Cardiac fibroblast (primary cell): ENCODE measurements around the gene PPIH.
"Not testable (repeated sequence)": the region's sequence is repeated elsewhere in the genome, so short reads cannot be mapped to it uniquely, and the experiment has no call there.

Experiments
- DNase-seq, 2 donors: peaks; one replicate each; pipeline versions ENCODE4 v3.0.0 to v3.0.0-alpha.2; 2010; ENCODE audit warnings: low read depth in 2 of 2
- H3K4me3 ChIP-seq, 2 donors: replicated peaks in 1 of 2; 1 replicate in 1 of 2; 2 replicates in 1 of 2; pipeline ENCODE4 v1.5.1; 2011; ENCODE audit warnings: low read depth in 2 of 2, low read length in 2 of 2, mild to moderate bottlenecking in 2 of 2, moderate library complexity in 1 of 2
- TF ChIP-seq, protein P1 (sequence below): IDR thresholded peaks from one replicate; pipeline ENCODE4 v1.5.1; 2011; ENCODE audit warnings: low read depth, mild to moderate bottlenecking, low read length, inconsistent platforms

PPIH gene

DNA sequence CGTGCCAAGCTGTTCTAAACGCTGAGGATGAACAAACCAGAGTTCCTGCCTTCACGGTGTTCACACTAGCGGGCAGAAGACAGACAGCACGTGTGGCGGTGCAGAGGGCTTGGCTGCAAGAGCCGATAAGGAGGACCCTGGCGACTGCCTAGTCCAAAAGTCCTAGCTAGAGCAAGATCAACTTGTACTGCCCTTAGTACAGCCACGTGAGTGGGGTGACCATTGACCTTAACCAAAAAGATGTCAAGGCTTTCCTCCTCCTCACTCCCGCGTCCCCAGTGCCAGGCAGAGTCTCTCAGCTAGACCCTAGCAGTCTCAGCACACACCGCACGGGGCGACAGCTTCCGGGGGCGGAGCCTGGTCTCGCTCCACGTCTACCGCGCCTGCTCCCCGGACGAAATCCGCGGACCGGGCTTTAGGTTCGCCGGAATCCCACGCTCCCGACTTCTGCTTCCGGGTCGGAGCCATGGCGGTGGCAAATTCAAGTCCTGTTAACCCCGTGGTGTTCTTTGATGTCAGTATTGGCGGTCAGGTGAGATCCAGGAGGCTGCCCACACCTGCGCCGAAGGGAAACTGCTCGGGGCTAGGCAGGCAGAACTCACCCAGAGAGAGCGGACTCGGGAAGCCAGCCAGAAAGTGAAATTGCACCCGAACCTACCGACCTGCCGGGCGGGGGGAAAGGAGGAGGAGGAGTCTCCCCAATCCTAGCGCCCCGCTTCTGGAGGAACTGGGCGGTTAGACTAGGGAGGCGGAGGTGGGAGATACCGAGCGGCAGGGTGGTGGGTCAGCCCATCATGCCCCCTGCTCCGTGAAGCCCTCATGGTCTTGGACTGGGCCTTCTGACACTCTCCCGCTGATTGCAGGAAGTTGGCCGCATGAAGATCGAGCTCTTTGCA is at the start of gene PPIH:
Gene PPIH (plus strand): TSS at position 443 of the 896 bp plus-strand sequence. CDS start 24 bp downstream, at position 467.
- TF ChIP-seq, protein P1, sequence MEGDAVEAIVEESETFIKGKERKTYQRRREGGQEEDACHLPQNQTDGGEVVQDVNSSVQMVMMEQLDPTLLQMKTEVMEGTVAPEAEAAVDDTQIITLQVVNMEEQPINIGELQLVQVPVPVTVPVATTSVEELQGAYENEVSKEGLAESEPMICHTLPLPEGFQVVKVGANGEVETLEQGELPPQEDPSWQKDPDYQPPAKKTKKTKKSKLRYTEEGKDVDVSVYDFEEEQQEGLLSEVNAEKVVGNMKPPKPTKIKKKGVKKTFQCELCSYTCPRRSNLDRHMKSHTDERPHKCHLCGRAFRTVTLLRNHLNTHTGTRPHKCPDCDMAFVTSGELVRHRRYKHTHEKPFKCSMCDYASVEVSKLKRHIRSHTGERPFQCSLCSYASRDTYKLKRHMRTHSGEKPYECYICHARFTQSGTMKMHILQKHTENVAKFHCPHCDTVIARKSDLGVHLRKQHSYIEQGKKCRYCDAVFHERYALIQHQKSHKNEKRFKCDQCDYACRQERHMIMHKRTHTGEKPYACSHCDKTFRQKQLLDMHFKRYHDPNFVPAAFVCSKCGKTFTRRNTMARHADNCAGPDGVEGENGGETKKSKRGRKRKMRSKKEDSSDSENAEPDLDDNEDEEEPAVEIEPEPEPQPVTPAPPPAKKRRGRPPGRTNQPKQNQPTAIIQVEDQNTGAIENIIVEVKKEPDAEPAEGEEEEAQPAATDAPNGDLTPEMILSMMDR: peak; percentile 30
- DNase-seq: peak; percentile 91 to 92

DNA sequence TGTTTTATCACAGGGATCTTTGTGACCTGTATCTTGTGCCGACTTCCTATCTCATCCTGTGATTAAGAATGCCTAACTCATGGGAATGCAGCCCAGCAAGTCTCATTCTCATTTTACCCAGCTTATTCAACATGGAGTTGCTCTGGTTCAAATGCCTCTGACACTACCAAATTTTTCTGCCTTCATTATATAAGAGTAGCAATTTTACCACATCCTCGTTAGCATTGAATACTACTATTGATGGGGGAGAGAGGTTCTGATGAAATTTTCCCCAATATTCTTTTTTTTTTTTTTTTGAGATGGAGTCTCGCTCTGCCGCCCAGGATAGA is 44.5 kb upstream of the PPIH start:
- TF ChIP-seq, protein P1: no peak
- no peak for DNase-seq
- H3K4me3 ChIP-seq: no peak overlapping the region

More for the DNA sequence above, at the start of gene PPIH:
- H3K4me3 ChIP-seq: peak within 1 kb of the TSS; percentile 76 to 92

DNA sequence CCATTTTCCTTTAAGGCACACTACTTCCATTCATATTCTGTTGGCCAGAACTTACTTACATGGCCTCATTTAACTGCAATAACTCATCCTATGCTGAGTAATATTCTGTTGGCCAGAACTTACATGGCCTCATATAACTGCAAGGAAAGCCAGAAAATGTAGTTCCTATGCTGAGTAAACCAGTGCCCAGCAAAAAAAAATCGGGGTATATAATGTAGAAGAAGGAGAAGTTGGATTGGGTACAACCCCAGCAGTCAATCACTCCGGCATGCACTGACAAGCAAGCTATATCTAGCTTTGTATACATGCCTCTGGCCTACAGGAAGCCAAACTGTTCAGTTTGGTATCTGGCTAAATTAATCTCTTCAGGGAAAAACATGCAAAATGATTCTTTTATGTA is 39.4 kb upstream of the PPIH start:
- DNase-seq: no peak
- TF ChIP-seq, protein P1: no peak
- H3K4me3 ChIP-seq: no peak overlapping the region

DNA sequence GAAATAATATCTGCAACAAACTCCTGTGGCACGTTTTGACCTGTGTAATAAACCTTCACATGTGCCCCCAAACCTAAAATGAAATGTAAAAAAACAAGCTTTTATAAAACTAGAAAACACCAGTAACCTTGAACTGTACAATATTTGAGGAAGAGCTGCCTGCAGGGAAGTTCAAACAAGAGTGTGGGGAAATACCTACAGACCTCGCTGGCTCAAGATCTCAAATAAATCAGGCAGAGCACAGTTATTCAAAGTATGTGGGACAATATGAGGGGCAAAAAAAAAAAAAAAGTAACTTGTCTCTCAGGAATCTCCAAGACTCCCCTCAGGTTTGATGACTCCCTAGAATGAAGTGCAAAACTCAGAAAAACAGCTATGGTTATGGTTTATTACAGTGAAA is 37.9 kb upstream of the PPIH start:
- no peak overlapping the region for H3K4me3 ChIP-seq
- TF ChIP-seq, protein P1: no peak
- no peak for DNase-seq

DNA sequence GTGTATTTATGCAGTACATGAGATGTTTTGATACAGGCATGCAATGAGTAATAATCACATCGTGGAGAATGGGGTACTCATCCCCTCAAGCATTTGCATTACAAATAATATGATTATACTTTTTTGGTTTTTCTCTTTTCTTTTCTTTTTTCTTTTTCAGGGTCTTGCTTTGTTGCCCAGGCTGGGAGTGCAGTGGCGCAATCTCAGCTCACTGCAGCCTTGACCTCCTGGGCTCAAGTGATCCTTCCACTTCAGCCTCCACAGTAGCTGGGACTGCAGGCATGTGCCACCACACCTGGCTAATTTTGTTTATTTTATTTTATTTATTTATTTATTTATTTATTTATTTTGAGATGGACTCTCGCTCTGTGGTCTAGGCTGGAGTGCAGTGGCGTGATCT is 37.0 kb upstream of the PPIH start:
- not testable (repeated sequence) for H3K4me3 ChIP-seq, DNase-seq

DNA sequence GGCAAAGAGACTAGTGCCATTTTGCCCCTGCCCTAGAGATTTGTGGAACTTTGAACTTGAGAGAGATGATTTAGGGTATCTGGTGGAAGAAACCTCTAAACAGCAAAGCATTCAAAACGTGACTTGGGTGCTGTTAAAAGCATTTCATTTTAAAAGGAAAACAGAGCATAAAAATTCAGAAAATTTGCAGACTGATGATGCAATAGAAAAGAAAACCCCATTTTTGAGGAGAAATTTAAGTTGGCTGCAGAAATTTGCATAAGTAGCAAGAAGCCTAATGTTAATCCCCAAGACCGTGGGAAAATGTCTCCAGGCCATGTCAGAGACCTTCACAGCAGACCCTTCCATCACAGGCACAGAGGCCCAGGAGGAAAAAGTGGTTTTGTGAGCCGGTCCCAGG is 31.0 kb upstream of the PPIH start:
- H3K4me3 ChIP-seq, DNase-seq: not testable (repeated sequence)

DNA sequence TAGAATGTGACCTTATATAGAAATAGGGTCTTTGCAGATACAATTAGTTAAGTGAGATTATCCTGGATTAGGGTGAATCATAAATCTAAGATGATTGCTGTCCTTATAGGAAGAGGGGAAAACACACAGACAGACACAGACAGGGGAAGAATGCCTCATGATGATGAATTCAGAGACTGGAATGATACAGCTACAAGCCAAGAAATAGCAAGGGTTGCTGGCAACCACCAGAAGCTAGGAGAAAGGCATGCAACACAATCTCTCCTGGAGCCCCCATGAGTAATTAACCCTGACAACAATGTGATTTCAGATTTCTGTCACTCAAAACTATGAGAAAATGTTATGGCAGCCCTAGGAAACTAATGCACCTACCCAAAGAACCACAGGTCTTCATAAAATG is 19.1 kb upstream of the PPIH start:
- DNase-seq: peak in 1 of 2 donors; percentile 53
- no peak overlapping the region for H3K4me3 ChIP-seq
- TF ChIP-seq, protein P1: no peak

DNA sequence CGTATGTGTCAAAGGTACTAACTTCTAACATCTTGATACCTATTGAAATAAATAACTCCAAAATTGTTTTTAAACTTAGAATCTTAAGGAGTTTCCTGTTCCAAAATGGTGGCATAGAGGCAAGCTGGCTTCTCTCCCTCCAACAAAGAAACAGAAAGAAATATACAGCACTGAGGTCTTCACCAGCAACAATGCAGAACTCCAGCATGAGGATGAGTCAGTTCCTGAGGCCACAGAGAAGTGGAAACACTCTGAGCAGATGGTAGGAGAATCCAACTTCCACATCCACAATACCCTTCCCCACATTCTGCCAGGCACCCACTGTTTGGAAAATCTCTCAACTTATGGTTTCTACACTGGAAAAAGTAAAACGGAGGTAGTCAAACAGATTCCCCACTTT is 12.2 kb upstream of the PPIH start:
- DNase-seq: peak; percentile 3 to 42
- no peak overlapping the region for H3K4me3 ChIP-seq
- TF ChIP-seq, protein P1: no peak
